ENCODE measurements around the gene CNOT6L.

CNOT6L gene

DNA sequence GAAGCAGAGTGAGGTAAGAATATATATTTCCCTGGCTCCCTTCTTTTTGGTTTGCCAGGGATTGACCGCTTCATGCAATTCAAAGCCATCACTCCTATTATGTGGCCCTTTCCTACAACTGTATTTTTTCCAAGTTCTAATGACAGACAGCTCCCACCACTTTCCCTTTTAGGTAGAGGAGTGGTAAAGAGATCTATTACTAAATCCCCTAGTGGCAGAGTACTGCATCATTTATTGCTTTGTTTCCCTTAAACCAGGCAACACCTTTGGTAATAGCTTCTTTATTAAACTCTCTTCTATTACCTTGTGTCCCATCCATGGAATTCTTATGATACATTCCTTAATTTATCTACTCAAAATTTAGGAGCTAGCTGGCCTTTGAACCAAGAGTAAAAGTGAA lies 90.7 kb downstream of the CNOT6L start:
- TF ChIP-seq POLR2AphosphoS5 (IDR thresholded peaks at IDR 0.05; ENCODE audit: low read depth, low read length) (no peak), TAF1 (IDR thresholded peaks at IDR 0.05; ENCODE audit: borderline replicate concordance, insufficient read depth, low read length) (no peak), SIN3A (IDR thresholded peaks at IDR 0.05; ENCODE audit: borderline replicate concordance, insufficient read depth, low read length) (no peak)

DNA sequence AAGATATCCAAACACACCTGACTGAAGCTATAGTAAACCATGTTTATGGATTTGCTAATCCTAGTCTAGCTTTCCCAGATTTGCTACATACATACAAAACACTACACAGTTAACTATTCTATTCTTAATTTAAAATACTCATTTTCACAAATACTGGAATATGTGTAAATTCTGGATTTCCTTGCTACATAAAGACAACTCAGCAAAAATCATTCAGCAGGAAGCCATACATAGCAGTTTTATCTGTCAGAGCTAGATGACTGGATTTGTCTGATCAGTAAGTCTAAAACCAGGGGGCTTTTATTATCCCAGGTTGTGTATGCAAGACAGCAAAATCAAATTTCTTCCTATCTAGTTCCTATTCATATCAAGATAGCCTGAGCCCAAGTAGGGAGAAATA lies 98.1 kb downstream of the CNOT6L start:
- TF ChIP-seq TAF1 (IDR thresholded peaks at IDR 0.05; ENCODE audit: borderline replicate concordance, insufficient read depth, low read length) (no peak), FOXP2 (optimal IDR thresholded peaks at IDR 0.05; ENCODE audit: borderline replicate concordance, extremely low read depth, extremely low read length, insufficient read depth) (no peak), POLR2AphosphoS5 (IDR thresholded peaks at IDR 0.05; ENCODE audit: low read depth, low read length) (no peak), SIN3A (IDR thresholded peaks at IDR 0.05; ENCODE audit: borderline replicate concordance, insufficient read depth, low read length) (no peak)
- TF ChIP-seq, protein P1, sequence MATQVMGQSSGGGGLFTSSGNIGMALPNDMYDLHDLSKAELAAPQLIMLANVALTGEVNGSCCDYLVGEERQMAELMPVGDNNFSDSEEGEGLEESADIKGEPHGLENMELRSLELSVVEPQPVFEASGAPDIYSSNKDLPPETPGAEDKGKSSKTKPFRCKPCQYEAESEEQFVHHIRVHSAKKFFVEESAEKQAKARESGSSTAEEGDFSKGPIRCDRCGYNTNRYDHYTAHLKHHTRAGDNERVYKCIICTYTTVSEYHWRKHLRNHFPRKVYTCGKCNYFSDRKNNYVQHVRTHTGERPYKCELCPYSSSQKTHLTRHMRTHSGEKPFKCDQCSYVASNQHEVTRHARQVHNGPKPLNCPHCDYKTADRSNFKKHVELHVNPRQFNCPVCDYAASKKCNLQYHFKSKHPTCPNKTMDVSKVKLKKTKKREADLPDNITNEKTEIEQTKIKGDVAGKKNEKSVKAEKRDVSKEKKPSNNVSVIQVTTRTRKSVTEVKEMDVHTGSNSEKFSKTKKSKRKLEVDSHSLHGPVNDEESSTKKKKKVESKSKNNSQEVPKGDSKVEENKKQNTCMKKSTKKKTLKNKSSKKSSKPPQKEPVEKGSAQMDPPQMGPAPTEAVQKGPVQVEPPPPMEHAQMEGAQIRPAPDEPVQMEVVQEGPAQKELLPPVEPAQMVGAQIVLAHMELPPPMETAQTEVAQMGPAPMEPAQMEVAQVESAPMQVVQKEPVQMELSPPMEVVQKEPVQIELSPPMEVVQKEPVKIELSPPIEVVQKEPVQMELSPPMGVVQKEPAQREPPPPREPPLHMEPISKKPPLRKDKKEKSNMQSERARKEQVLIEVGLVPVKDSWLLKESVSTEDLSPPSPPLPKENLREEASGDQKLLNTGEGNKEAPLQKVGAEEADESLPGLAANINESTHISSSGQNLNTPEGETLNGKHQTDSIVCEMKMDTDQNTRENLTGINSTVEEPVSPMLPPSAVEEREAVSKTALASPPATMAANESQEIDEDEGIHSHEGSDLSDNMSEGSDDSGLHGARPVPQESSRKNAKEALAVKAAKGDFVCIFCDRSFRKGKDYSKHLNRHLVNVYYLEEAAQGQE (IDR thresholded peaks at IDR 0.05; ENCODE audit: insufficient read depth in 1 of 2, low read depth in 2 of 2, low read length in 2 of 2) = no peak

DNA sequence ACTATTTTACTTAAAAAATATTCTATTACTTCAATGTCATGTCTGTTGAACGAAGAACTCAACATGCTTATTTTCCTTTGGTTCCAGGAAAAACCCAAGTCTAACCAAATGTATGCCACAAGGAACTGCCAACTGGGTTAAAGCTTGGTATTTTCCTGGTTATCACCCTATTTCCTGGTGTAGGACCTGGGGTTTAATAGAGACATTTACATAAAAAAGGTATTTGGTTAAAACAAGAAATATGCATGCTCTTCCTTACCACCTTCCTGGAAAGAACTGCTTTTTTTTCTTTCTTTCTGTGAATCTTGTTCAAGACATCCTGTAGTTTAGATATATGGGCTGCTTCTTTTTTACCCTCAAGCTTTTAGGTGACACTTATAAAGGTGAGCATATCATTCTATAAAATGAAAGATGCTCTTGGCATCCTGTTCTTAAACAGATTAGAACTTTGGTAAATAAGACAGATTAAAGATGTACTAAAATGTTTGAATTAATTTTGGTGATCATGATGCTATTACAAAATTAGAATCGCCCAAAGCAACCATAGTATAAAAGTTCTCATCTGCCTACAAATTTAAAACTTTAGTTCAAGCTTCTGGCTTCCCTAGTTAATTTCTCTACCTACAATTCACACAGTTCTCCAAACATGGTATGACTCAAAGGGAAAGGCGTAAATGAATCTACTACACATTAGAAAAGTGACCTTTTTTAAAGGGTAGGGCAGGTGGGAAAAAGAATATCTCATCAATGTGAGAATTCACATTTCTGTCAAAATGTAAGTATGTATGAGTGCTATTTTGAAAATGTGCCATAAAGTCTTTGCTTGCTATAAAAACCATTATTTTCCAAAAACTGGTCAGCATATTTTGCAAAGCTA lies 103.5 kb downstream of the CNOT6L start:
- TF ChIP-seq POLR2AphosphoS5 (IDR thresholded peaks at IDR 0.05; ENCODE audit: low read depth, low read length) = no peak
- no peak for TF ChIP-seq FOXP2 (optimal IDR thresholded peaks at IDR 0.05; ENCODE audit: borderline replicate concordance, extremely low read depth, extremely low read length, insufficient read depth)
- TF ChIP-seq, protein P1 (IDR thresholded peaks at IDR 0.05; ENCODE audit: insufficient read depth in 1 of 2, low read depth in 2 of 2, low read length in 2 of 2) = no peak
- no peak for TF ChIP-seq TAF1 (IDR thresholded peaks at IDR 0.05; ENCODE audit: borderline replicate concordance, insufficient read depth, low read length)
- TF ChIP-seq SIN3A (IDR thresholded peaks at IDR 0.05; ENCODE audit: borderline replicate concordance, insufficient read depth, low read length) = no peak

DNA sequence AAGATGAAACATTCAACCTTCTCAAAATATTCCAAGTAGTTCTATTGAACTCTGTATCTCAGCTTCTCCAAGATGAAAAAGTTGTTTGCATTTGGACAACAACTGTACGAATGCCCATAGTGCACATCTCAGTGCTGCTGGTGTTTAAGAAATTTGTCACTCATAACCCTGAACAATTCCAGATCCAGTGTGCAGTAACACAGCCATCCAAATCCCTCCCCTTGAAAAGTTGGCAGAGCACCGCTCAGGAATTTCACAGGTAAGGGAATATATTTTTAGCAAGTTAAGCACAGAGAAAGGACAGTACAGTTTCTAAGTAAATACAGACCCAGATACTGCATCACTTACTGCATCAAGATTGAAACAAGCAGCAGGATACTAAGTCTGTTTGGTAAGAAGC lies 104.7 kb downstream of the CNOT6L start:
- TF ChIP-seq SIN3A (IDR thresholded peaks at IDR 0.05; ENCODE audit: borderline replicate concordance, insufficient read depth, low read length) (no peak), TAF1 (IDR thresholded peaks at IDR 0.05; ENCODE audit: borderline replicate concordance, insufficient read depth, low read length) (no peak), POLR2AphosphoS5 (IDR thresholded peaks at IDR 0.05; ENCODE audit: low read depth, low read length) (no peak), FOXP2 (optimal IDR thresholded peaks at IDR 0.05; ENCODE audit: borderline replicate concordance, extremely low read depth, extremely low read length, insufficient read depth) (no peak)
- TF ChIP-seq, protein P1 (IDR thresholded peaks at IDR 0.05; ENCODE audit: insufficient read depth in 1 of 2, low read depth in 2 of 2, low read length in 2 of 2) = no peak

DNA sequence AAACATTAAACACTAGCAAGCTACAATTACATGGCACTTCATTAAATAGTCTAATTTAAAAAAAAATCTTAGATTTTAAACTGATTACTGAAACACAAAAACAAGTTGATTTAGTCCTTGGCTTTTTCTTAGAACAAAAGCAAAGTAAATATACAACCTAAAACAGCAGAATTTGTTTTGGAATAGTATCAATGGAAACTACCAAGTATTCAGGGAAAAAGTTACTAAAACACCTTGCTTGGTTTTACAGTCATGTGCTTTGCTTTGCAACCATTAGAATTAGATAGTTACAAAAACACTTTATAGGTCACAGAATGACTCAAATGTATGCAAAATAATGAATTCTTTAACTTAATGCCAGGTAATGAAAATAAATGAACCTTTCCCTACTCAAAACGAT lies 105.3 kb downstream of the CNOT6L start:
- TF ChIP-seq TAF1 (IDR thresholded peaks at IDR 0.05; ENCODE audit: borderline replicate concordance, insufficient read depth, low read length) = no peak
- TF ChIP-seq, protein P1 (IDR thresholded peaks at IDR 0.05; ENCODE audit: insufficient read depth in 1 of 2, low read depth in 2 of 2, low read length in 2 of 2) = no peak
- TF ChIP-seq FOXP2 (optimal IDR thresholded peaks at IDR 0.05; ENCODE audit: borderline replicate concordance, extremely low read depth, extremely low read length, insufficient read depth) = no peak
- TF ChIP-seq SIN3A (IDR thresholded peaks at IDR 0.05; ENCODE audit: borderline replicate concordance, insufficient read depth, low read length) = no peak
- TF ChIP-seq POLR2AphosphoS5 (IDR thresholded peaks at IDR 0.05; ENCODE audit: low read depth, low read length) = no peak
